Ovary (tissue), 9 donors: ENCODE measurements around the gene USP31. TPM values are rescaled to one million over a fixed set of nuclear protein-coding genes. Genes with fewer than 3 reads are reported as not detected.

ENCODE experiments used
- DNase-seq, 5 donors: peaks; one replicate each; pipeline ENCODE4 v3.0.0-alpha.2; 2019 to 2020
- H3K27ac ChIP-seq, 2 donors: fragments of 200-600 bp; one replicate each; pipeline versions ENCODE4 v1.5.1 to v1.8.0; 2019 to 2022
- H3K27me3 ChIP-seq: fragments of 200-600 bp; one replicate; pipeline ENCODE4 v1.8.0; 2022
- H3K36me3 ChIP-seq: fragments of 200-600 bp; sonication (generic); one replicate; pipeline ENCODE4 v1.5.1; 2019
- H3K4me1 ChIP-seq: one replicate; pipeline ENCODE4 v1.8.1; 2013; ENCODE audit warnings: mild to moderate bottlenecking, moderate library complexity; ENCODE audit not compliant: insufficient read depth
- H3K4me3 ChIP-seq: fragments of 200-600 bp; sonication (generic); one replicate; pipeline ENCODE4 v1.5.1; 2017
- H3K9me3 ChIP-seq, 2 donors: fragments of 200-600 bp in 1 of 2; sonication (generic) in 1 of 2; one replicate each; pipeline versions ENCODE4 v1.5.1 to v1.8.1; 2013 to 2019; ENCODE audit warnings: mild to moderate bottlenecking in 1 of 2, moderate library complexity in 1 of 2
- CTCF ChIP-seq, 3 donors: fragments of 450-650 bp in 2 of 3; fragments of 200-600 bp in 1 of 3; IDR thresholded peaks; one replicate each; pipeline versions ENCODE4 v1.5.1 to v1.8.0; 2016 to 2022; ENCODE audit warnings: antibody characterized with exemption in 3 of 3, mild to moderate bottlenecking in 1 of 3
- EP300 ChIP-seq: sonication (generic); formaldehyde crosslinking; IDR thresholded peaks from one replicate; pipeline ENCODE4 v1.6.1; 2017; ENCODE audit warnings: antibody characterized with exemption
- POLR2A ChIP-seq: fragments of 450-650 bp; IDR thresholded peaks from one replicate; pipeline ENCODE4 v1.6.1; 2017; ENCODE audit warnings: antibody characterized with exemption, mild to moderate bottlenecking, moderate library complexity
- WGBS, 3 donors: extraction: QIAGEN DNeasy Blood & Tissue Kit in 1 of 3; methylation state at CpG; one replicate each; pipeline versions ENCODE4 v1.1.5 to v1.1.7; 2013 to 2017; 5-methylcytosine and 5-hydroxymethylcytosine counted together
- intact Hi-C, 4 donors: fragments of 100-400 bp; cut with DNase I; formaldehyde crosslinking; loops; one replicate each; pipeline versions ENCODE4 v1.11.0 to v1.15.1; 2022 to 2023
- polyA plus RNA-seq, 2 donors: library from polyadenylated mRNA; stranded (reverse); fragments of 200-250 nt in 1 of 2; fragments of 350-450 nt in 1 of 2; fragmentation: Illumina TruSeq in 1 of 2; extraction: RNeasy Lipid Tissue Mini Kit (QIAGEN cat#74804) in 1 of 2; gene quantifications; one replicate each; pipeline ENCODE4 v1.2.3, GENCODE V29; 2013 to 2014
- total RNA-seq, 7 donors: library from RNA; depleted of rRNA in 2 of 7; stranded (reverse); fragments of >200 nt in 2 of 7; fragmentation: NEBNext Ultra II Directional in 3 of 7; extraction: Animal tissue kit (Norgen Biotek cat#: 25700) in 3 of 7; gene quantifications; one replicate each; pipeline versions ENCODE4 v1.1.0 to v1.2.4, GENCODE V29; 2016 to 2023
- donor health status: DM: no; HTN: no; CAD: no; lungs with moderate emphysema.
- donor health status: DM: no; HTN: no; CAD: no.
- donor health status: Bipolar disorder and iron deficiency.
- donor health status: DM: yes; HTN: yes; CAD: no.
- donor health status: DM: no; HTN: no; CAD: no.
- donor health status: DM: yes; HTN: yes; CAD: no.

The USP31 gene
- total and polyA plus RNA-seq, 9 donors: 1.5 to 10.6 (median 7.3) TPM

- no peaks in the 10 kb centered on the region for H3K36me3 ChIP-seq
Observed at GRCh38 chr16:23079675-23080301, 69.5 kb downstream of the USP31 start.

DNA sequence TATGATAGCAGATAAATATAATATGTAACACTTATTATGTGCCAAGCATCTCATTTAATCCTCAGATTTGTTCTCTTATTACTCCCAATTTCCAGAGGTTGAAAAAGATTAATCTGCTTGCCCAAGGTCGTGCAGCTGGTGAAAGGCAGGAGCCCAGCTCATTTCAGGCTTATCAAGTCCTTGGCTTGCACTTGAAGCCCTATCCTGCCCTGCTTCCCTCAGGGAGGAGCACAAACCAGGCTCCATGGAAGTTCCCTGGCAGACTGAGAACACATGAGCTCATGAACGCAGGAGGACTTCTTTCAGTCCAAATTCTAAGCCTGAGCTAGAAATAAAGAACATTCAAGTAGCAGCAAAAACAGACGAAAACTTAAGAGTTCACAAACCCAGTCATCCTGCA is 74.8 kb downstream of the USP31 start:
- H3K9me3 ChIP-seq: no peaks in the 10 kb centered on the region
- no peak overlapping the region for H3K4me3 ChIP-seq
- no peaks in the 10 kb centered on the region for H3K27me3 ChIP-seq
- no peaks in the 10 kb centered on the region for H3K36me3 ChIP-seq
- H3K27ac ChIP-seq: no peak overlapping the region
- 36 to 41% (median 40%) methylated on average over 3 of the region's 3 CpGs for WGBS, 3 donors
- peaks cover 5% of the 10 kb centered on the region for H3K4me1 ChIP-seq
- no peak for DNase-seq
- intact Hi-C loops: loop anchor here in 1 of 4 donors (10.0 kb wide), 1 partner anchor 360 kb away; no protein-coding TSS in a partner anchor
- TF ChIP-seq EP300: no peak
- TF ChIP-seq CTCF (IDR thresholded peaks at IDR 0.05): no peak
- no peak for TF ChIP-seq POLR2A

More at GRCh38 chr16:23079675-23080301, 69.5 kb downstream of the USP31 start:
- DNase-seq: no peak
- TF ChIP-seq POLR2A: no peak
- no peak for TF ChIP-seq EP300
- no peak for TF ChIP-seq CTCF (IDR thresholded peaks at IDR 0.05)
- H3K27me3 ChIP-seq: no peaks in the 10 kb centered on the region
- no peaks in the 10 kb centered on the region for H3K9me3 ChIP-seq
- no peaks in the 10 kb centered on the region for H3K4me1 ChIP-seq
- no peak overlapping the region for H3K27ac ChIP-seq
- H3K4me3 ChIP-seq: no peak overlapping the region
- WGBS, 3 donors: 72 to 80% (median 77%) methylated on average over 13 of the region's 13 CpGs
- intact Hi-C loops: loop anchor here in 1 of 4 donors (10.0 kb wide), 1 partner anchor 355 kb away; no protein-coding TSS in a partner anchor

GRCh38 chr16:23072769-23073549 is 76.3 kb downstream of the USP31 start:
- no peak for TF ChIP-seq CTCF (IDR thresholded peaks at IDR 0.05)
- TF ChIP-seq EP300: no peak
- TF ChIP-seq POLR2A: no peak
- no peak overlapping the region for H3K27ac ChIP-seq
- no peak for DNase-seq
- no peaks in the 10 kb centered on the region for H3K27me3 ChIP-seq
- intact Hi-C loops: loop anchor here in 1 of 4 donors (10.0 kb wide), 1 partner anchor 362 kb away; no protein-coding TSS in a partner anchor
- peaks cover 5% of the 10 kb centered on the region for H3K4me1 ChIP-seq
- H3K9me3 ChIP-seq: no peaks in the 10 kb centered on the region
- no peak overlapping the region for H3K4me3 ChIP-seq
- 91 to 94% (median 92%) methylated on average over 9 of the region's 9 CpGs for WGBS, 3 donors
- H3K36me3 ChIP-seq: no peaks in the 10 kb centered on the region

DNA sequence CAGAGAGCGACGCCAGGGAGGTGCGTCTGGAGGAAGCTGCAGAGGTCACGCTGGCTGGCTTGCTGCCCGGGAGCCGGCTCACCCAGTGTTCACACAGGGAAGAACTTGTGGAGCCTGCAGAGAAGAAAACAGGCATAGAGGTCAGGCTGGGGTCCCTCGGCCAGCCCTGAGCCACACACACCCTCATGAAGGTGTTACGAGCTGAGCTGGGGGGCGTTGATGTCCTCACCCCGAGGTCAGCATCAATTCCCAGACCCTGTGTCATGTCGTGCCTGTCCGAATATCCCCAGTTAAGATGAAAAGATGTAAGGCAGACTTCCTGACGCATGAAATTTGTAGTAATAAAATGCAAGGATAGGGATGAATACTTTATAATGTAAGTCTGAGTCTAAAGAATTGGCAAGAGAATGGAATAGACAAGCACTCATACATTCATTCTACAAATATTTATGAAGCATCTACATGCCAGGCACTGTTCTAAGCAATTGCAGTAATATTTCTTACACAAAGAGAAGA is 77.1 kb downstream of the USP31 start:
- peak; percentile 73 to 92 (median 82) for DNase-seq
- Histone ChIP-seq H3K4me3 (no peak overlapping the region), H3K4me1 (peaks cover 5% of the 10 kb centered on the region), H3K27ac (no peak overlapping the region), H3K36me3 (no peaks in the 10 kb centered on the region), H3K27me3 (no peaks in the 10 kb centered on the region), H3K9me3 (no peaks in the 10 kb centered on the region)
- TF ChIP-seq POLR2A: no peak
- TF ChIP-seq EP300: no peak
- TF ChIP-seq CTCF (IDR thresholded peaks at IDR 0.05): no peak
- WGBS, 3 donors: 18 to 20% (median 19%) methylated on average over 13 of the region's 13 CpGs
- intact Hi-C loops: loop anchor here in 1 of 4 donors (10.0 kb wide), 1 partner anchor 363 kb away; no protein-coding TSS in a partner anchor
